CD4-positive, alpha-beta T cell treated with Interleukin-10 for 1 hour (primary cell): ENCODE results near the gene TP53I11.

Experiments
- DNase-seq: peaks from one replicate; pipeline ENCODE4 v3.0.0-alpha.2; 2020

Gene TP53I11

DNA sequence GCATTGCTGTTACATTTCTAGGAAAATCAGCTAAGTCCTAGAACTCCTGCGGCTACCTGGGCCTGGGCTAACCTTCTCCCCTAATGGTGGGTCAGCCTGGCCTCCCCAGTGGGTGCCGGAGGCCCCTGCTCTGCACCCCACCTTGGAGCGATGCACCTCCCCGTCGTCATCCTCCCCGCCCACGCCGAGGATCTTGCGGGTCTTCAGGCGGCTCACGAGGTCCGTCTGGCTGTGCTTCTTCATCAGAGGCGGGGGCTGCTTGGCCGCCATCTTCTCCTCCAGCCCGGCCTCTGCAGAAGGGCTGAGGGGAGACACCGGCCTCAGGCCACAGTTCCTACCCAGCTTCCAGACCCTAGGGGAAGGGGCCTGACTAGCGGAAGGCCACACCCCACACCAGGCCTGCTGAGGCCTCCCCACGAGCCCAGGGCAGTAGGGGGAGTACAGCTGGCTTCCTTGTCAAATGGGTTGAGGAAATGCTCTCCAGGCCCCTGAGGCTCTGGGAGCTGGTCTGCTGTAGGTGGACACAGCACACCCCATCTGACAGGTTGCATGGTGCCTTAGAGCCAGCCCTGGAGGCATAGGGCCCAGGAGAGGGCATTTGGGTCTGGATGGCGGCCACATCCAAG is 12.5 kb downstream of the TP53I11 start:
- DNase-seq, result no peak

GRCh38 chr11:44936951-44937543 is 13.6 kb downstream of the TP53I11 start:
- DNase-seq, result no peak

DNA sequence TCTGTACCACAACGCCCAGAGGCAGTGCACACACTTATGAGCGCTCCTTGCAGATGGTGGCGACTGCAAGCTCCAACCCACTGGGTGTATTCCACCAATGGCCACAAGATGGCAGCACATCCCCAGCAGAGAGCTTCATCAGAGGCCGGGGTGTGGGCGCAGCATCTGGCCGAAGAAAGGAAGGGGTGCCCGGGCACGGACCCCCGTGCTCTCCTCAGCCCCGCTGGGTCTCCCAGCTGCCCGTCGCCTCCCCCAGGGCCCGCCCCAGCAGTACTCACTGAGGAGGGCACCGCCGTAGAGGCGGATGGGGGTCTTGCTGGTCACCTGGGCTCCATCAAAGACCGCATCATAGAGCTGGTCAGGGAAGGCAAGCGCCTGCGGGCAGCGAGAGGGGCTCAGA is 14.2 kb downstream of the TP53I11 start:
- DNase-seq, result peak; percentile 85

DNA sequence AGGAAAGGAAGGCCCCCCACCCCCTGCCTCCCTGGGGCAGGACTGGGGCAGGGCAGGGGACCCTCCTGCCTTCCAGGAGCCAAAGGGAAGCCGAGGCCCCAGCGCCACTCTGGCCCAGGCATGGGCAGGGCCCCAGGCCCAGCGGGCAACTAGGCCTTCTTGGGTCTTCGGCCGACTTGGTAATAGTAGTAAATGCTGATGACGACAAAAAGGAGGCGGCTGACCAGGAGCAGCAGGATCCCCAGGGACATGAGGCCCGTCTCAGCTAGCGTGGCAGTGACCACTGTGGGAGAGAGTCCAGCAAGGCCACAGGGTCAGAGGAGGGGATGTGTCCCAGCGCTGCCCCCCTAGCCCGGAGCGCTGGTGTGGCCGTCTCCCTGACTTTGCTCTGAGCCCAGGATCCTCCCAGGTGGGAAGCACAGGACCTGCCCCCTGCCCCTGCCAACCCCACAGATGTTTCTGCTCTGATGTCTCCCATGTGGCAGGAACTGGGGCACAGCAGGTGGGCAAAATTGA is 15.9 kb downstream of the TP53I11 start:
- no peak for DNase-seq

DNA sequence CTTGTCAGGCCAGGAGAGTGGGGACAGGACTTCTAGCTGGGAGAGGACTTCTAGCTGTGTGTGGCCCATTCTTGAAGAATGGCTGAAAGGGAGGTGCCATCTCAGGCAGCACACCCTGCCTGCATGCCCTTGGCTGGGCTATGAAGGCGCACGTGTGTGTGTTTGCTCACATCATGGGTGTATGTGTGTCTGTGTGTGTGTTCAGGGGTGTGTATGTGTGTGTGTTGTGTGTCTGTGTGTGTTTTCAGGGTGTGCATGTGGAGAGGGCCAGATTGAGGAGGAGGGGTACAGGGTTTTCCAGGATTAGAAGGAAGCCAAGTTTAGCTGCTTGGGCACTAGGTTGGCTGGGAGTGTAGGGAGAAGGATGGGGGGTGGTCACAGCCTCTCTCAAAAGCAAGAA is 16.6 kb downstream of the TP53I11 start:
- no peak for DNase-seq

DNA sequence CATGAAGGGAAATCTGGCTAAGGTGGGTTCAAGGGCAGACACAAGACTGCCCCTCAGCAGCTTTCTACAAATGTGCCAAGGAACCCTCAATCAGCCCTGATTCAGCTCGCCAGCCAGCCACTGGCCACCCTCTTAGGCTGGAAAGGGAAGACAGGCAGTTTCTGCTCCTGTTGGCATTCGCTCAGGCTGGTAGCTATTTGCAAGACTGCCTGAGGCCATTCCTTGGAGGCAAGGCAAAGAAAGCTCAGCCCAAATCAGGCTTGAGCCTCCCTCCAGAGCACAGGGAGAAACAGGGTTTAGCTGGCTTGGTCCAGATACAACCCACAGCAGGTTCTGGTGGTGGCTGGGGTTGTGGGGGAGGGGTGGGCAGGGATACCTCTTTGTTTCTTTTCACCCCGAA is 19.2 kb downstream of the TP53I11 start:
- DNase-seq, result no peak

DNA sequence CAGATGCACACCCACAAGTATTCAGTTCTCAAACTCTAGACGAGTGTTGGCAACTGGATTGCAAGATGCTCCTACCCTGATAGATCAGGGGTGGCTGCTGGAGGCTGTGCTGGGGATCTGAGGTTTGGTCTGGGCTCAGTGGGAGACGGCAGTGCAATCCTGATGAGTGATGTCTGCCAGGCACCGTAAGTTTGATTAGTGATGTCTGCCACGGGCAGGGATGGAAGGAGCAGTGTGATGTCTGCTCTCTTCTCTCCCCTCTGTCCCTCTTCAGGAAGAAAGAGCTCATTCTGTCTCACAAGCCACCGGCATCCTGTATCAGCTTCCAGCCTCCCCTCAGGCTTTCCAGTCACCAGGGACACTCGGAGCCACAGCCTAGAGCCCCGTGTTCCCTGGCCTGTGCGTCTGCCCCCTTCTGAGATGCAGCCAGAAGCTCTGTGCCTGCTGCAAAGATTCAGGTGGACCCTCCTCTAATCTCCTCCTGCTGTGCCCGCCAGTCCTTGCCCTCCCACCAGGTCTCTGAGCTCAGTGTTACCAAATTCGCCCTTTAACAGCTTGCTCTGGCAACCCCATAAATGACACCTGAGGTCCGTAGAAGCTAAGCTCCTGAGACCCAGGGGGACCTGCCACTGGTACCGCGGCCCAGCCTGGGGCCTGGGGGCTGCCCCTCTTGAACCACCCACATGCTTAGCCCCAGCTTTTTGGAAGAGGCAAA is 19.9 kb downstream of the TP53I11 start:
- DNase-seq, result no peak

DNA sequence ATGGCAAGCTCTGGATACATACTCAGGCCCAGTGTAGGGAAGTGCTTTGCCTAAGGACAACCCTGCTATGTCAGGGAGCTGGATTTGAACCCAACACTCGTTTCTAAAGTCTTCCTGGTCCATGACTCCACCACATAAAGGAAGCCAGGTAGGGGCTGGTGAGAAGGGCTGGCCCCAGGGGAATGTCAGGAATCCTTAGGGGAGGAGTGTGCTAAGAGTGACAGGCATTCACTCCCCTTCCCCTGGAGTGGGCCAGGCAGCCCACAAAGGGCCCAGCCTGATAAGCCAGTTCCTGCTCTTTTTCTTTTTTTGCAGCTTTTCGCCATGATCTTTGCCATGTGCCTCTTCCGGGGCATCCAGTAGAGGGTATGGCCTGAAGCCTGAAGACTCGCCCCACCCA is 21.9 kb downstream of the TP53I11 start:
- no peak for DNase-seq

DNA sequence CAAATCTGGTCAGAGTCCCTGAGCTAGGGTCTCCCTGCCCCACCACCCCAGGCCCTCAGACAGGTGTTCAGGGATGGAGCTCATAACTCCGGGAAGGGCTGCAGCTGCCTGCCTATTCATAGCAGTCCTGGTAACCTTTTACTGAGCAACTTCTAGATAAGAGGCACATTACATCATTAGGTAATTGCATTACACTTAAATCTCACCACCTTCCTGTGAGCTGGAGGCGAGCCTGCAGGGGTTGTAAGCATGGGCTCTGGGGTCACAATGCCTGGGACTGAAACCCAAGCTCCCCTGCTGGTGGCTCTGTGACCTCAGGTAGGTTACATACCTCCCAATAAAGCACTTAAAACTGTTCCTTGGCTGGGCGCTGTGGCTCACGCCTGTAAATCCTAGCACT is 22.5 kb downstream of the TP53I11 start:
- no peak for DNase-seq

DNA sequence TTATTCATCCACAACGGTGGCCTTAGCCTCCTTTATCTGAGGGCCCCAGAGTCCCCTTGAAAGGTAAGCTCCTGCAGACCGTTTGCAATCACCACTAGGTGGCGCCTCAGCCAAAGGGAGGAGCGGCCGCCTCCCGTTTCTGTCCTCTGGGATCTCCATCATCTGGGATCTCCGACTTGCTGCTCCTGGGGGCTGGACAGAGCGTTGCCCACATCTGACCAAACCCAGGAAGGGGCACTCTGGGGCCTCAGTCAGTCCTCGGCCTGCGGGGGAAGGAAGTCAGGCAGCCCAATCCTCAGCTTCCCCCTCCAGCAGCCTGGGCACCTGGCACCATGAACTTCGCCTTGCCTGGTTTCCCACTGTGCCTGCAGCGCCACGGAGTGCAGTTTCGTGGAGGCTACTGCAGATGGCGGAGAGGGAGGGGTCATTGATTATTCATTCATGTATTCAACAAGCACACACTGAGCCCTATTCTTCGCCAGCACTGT is 23.5 kb downstream of the TP53I11 start:
- DNase-seq, result peak; percentile 56

DNA sequence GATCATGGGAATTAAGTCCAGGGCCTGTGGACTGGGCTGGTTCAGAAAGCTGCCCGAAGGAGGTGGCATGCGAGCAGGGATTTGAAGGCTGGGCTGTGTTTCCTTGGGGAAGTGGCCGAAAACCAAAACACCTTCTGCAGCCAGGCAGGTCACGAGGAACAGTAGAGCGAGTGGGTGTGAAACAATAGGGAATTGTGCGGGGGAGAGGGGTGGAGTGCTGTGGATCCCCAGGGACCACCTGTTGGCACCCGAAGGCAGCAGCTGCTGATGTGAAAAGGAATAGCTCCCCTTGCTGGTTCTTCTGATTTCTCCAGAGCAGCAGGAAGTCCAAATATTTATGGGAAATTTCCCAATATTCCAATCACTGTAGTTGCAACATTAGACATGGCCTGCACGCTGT is 24.6 kb downstream of the TP53I11 start:
- DNase-seq, result no peak

- DNase-seq, result no peak
Measured at GRCh38 chr11:44923806-44924205, 26.9 kb downstream of the TP53I11 start.

- DNase-seq, result no peak
Measured at GRCh38 chr11:44923115-44923514, 27.6 kb downstream of the TP53I11 start.

- no peak for DNase-seq
Measured at GRCh38 chr11:44920451-44920850, 30.2 kb downstream of the TP53I11 start.

GRCh38 chr11:44917741-44918140 is 32.9 kb downstream of the TP53I11 start:
- no peak for DNase-seq

DNA sequence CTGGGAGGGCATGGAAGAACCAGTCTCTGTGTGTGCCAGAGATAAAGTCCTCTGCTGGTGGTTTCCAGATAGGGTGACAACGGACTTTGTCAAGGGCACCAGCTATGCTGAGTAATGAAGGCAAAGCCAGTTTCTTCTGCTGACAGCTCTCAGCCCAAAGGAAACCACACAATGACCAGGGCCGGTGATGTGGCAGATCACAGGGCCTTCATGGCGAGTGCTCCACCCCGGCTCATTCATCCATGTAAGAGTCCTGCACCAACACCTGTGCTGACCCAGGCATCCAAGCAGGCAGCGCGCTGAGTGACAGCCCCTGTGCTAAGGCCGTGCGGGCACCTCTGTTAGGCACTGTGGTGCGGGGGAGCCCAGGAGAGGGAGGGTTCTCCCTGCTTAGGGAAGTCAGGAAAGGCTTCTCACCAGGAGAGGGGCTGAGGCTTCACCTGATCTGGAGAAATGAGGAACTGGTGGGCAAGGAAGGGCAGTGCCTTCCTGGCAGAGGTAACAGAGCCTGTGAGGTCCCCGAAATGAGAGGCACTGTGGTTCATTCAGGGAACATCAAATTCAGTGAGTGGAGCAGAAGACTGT is 33.8 kb downstream of the TP53I11 start:
- DNase-seq, result no peak

DNA sequence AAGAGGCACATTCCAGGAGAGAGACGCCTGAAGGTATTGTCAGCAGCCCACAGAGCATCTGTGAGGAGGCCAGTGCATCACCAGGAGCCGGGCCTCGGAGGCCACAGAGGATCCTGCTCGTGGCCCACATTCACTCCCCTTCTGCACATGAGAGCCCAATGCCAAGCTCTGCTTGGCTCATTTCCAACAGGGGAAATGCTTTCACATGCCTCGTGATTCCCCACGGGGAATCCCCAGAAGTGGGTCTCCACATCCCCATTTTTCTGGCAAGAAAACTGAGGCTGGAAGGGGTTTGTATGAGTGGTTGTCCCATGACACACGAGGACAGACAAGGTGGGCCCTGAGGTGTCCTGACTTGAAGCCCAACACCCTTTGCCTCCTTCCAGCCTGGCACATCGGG is 34.4 kb downstream of the TP53I11 start:
- no peak for DNase-seq

- no peak for DNase-seq
Measured at GRCh38 chr11:44915621-44916020, 35.1 kb downstream of the TP53I11 start.

GRCh38 chr11:44915004-44915403 is 35.7 kb downstream of the TP53I11 start:
- no peak for DNase-seq

DNA sequence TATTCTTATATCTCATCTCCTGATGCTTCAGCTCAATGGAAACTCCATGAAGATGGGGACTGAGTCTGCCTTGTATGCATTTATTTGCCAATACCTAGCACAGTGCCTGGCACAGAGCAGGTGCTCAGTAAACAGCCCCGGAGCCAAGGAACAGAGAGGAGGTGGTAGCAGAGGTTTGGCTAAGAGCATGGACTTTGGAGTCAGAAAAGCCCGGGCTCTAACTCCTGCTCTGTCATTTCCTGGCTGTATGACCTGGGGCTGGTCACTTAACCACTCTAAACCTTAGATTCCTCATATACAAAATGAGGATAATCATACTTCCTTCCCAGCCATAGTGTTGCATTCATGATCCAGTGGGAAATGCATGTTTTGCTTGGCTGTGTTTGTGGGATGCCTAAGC is 36.6 kb downstream of the TP53I11 start:
- DNase-seq, result no peak

GRCh38 chr11:44913502-44913901 is 37.2 kb downstream of the TP53I11 start:
- DNase-seq, result no peak

DNA sequence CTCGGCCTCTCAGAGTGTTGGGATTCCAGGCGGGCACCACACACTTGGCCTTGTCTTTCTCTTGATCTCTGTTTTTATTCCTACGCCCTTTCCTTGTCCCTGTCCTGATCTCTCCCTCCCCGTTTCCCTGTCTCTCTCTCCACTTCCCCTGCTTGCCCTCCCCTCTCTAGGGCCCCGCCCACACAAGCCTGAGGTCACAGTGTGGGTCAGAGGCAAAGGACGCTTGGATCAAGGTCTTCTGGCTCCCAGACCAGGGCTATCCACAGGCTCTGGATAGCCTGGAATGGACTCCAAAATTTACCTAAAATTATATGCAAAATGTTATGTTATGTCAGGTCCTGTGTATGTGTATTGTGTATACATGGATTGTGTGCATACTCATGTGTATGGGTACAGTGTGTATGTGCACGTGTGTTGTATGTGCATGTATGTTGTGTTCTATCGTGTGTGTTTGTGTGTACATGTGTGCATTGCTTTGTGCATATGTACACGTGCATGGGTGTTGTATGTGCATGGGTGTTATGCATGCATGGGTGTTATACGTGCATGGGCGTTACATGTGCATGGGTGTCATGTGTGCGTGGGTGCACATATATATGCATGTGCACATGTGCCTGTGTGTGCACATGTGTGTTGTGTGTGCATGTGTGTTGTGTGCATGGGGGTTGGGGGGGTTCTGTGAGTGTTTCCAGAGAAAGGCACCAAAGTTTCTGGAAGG is 38.3 kb downstream of the TP53I11 start:
- no peak for DNase-seq
